ENCODE results near the gene TIMM23B. TPM values are rescaled to one million over a fixed set of nuclear protein-coding genes. Genes with fewer than 3 reads are reported as not detected.

TIMM23B gene, protein sequence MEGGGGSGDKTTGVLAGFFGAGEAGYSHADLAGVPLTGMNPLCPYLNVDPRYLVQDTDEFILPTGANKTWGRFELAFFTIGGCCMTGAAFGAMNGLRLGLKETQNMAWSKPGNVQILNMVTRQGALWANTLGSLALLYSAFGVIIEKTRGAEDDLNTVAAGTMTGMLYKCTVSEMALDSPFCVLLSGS
- total RNA-seq = 10.9 and 12.8 TPM in 2 replicates

GRCh38 chr10:49941447-49942338 is at the start of gene TIMM23B, which contains the start of gene PARG:
Gene TIMM23B (plus strand): TSS chr10:49942053. CDS start chr10:49942195, 142 bp downstream.
Gene PARG (minus strand): TSS chr10:49942027. CDS start chr10:49941725, 302 bp downstream.

DNA sequence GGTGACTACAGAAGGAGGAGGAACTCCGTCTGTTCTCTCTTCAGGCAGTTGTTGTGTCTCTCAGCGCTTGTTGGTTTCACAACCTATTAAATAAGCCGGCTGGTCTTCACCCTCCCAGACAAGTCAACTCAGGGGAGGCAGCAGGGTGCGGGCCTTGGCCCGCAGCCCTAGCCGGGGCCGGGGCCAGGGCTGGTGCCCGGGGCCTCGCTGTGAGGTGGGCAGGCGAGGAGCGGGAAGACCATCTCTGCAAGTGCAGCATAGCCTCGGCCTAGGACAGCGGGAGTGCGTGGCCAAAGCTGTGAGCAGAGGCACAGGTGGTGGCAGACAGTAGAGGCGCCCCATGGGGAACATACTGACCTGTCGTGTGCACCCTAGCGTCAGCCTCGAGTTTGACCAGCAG is 46.5 kb downstream of the TIMM23B start, which contains the start of gene AGAP6:
AGAP6 (plus strand) TSS at position 31 of the 400 bp plus-strand sequence; CDS start at position 341, 310 bp downstream.

Other genes starting within 250 kb of the TIMM23B start
- 0.25 TPM in 1 of 2 replicates, not detected in the other for gene OGDHL, start 179.7 kb upstream of the TIMM23B start, total RNA-seq
- 11.0 and 12.0 TPM in 2 replicates for gene PARG, start within 50 bp of the TIMM23B start, total RNA-seq
- gene AGAP6, start 46.4 kb downstream of the TIMM23B start, total RNA-seq = 2.4 and 3.9 TPM in 2 replicates
- 31.9 and 33.1 TPM in 2 replicates for gene WASHC2A, start 125.9 kb downstream of the TIMM23B start, total RNA-seq

Data from cardiac ventricle fibroblast (primary cell).